Gastrocnemius medialis (tissue), 4 donors: ENCODE data around the gene DMBX1. TPM values are rescaled to one million over a fixed set of nuclear protein-coding genes. Genes with fewer than 3 reads are reported as not detected.

Experiments used
- ATAC-seq, 2 donors: fragments of 150-250 bp; one replicate each; pipeline ENCODE4 v1.9.1; 2016
- DNase-seq, 2 donors: peaks; one replicate each; pipeline ENCODE4 v3.0.0-alpha.2; 2019
- H3K27ac ChIP-seq, 4 donors: fragments of 200-600 bp; sonication (generic); 1 replicate in 1 of 4; 2 replicates in 3 of 4; pipeline ENCODE4 v1.5.1; 2016 to 2018; ENCODE audit warnings: mild to moderate bottlenecking in 2 of 4, moderate library complexity in 1 of 4
- H3K27me3 ChIP-seq, 3 donors: fragments of 200-600 bp; sonication (generic) in 2 of 3; 1 replicate in 1 of 3; 2 replicates in 2 of 3; pipeline versions ENCODE4 v1.5.1 to v1.6.0; 2016 to 2019; ENCODE audit warnings: mild to moderate bottlenecking in 1 of 3, moderate library complexity in 1 of 3
- H3K36me3 ChIP-seq, 2 donors: fragments of 200-600 bp; sonication (generic) in 1 of 2; one replicate each; pipeline ENCODE4 v1.5.1; 2017 to 2018
- H3K4me1 ChIP-seq, 2 donors: fragments of 200-600 bp; sonication (generic) in 1 of 2; one replicate each; pipeline ENCODE4 v1.5.1; 2016 to 2017; ENCODE audit warnings: mild to moderate bottlenecking in 2 of 2
- H3K4me3 ChIP-seq, 4 donors: fragments of 200-600 bp; sonication (generic) in 3 of 4; 1 replicate in 1 of 4; 2 replicates in 3 of 4; pipeline ENCODE4 v1.5.1; 2016 to 2019; ENCODE audit warnings: mild to moderate bottlenecking in 2 of 4
- H3K9me3 ChIP-seq, 3 donors: fragments of 200-600 bp; sonication (generic) in 2 of 3; 1 replicate in 1 of 3; 2 replicates in 2 of 3; pipeline ENCODE4 v1.5.1; 2016 to 2019
- CTCF ChIP-seq, 5 experiments: fragments of 450-650 bp in 3 of 5; fragments of 200-600 bp in 2 of 5; sonication (generic) in 2 of 5; IDR thresholded peaks in 4 of 5; conservative IDR thresholded peaks in 1 of 5; 1 replicate in 4 of 5; 2 replicates in 1 of 5; pipeline ENCODE4 v1.5.1; 2016 to 2019; ENCODE audit warnings: antibody characterized with exemption in 5 of 5, mild to moderate bottlenecking in 3 of 5, moderate library complexity in 3 of 5
- POLR2A ChIP-seq, 2 donors: fragments of 450-650 bp; IDR thresholded peaks; one replicate each; pipeline ENCODE4 v1.6.1; 2017; ENCODE audit warnings: antibody characterized with exemption in 2 of 2, mild to moderate bottlenecking in 2 of 2, moderate library complexity in 2 of 2
- in situ Hi-C, 4 donors: fragments of 200-750 bp; cut with MboI; loops; one replicate each; pipeline versions ENCODE4 v1.15.0 to v1.8.0; 2017; ENCODE audit warnings: low sequenced_read_pairs in 4 of 4
- intact Hi-C: fragments of 100-400 bp; cut with DNase I; formaldehyde crosslinking; loops from one replicate; pipeline ENCODE4 v1.15.1; 2023; ENCODE audit warnings: low total_unique reads
- total RNA-seq, 4 donors: library from RNA; depleted of rRNA; stranded (reverse); fragments of >200 nt; gene quantifications; one replicate each; pipeline versions ENCODE4 v1.1.0 to v1.2.3, GENCODE V29; 2016

The DMBX1 gene
- total RNA-seq, 4 donors from 2014 or later = not detected

GRCh38 chr1:46510341-46510997 lies 20.8 kb downstream of the DMBX1 start:
- DNase-seq = no peak
- no peak for ATAC-seq
- Histone ChIP-seq H3K4me3 (no peak overlapping the region), H3K36me3 (no peaks in the 10 kb centered on the region), H3K4me1 (no peaks in the 10 kb centered on the region), H3K27ac (no peak overlapping the region), H3K9me3 (no peaks in the 10 kb centered on the region), H3K27me3 (no peaks in the 10 kb centered on the region)
- in situ Hi-C loops = no loop called here
- TF ChIP-seq CTCF (IDR thresholded peaks at IDR 0.05 in 4 of 5, conservative IDR thresholded peaks at IDR 0.05 in 1 of 5) (no peak), POLR2A (IDR thresholded peaks at IDR 0.05) (no peak)
- intact Hi-C loops = no loop called here

- no peak for TF ChIP-seq POLR2A (IDR thresholded peaks at IDR 0.05)
- no peak for TF ChIP-seq CTCF (IDR thresholded peaks at IDR 0.05 in 4 of 5, conservative IDR thresholded peaks at IDR 0.05 in 1 of 5)
- Histone ChIP-seq H3K27me3 (no peaks in the 10 kb centered on the region), H3K36me3 (no peaks in the 10 kb centered on the region), H3K4me3 (no peak overlapping the region), H3K4me1 (no peaks in the 10 kb centered on the region), H3K9me3 (no peaks in the 10 kb centered on the region), H3K27ac (no peak overlapping the region)
- intact Hi-C loops = no loop called here
- ATAC-seq (no peak), DNase-seq (no peak)
- in situ Hi-C loops = no loop called here
These were observed 21.3 kb downstream of the DMBX1 start for GRCh38 chr1:46510998-46511365.

- no peak overlapping the region for H3K4me3 ChIP-seq
- no peak for ATAC-seq
- TF ChIP-seq POLR2A (IDR thresholded peaks at IDR 0.05) (no peak), CTCF (IDR thresholded peaks at IDR 0.05 in 4 of 5, conservative IDR thresholded peaks at IDR 0.05 in 1 of 5) (no peak)
- peaks cover 0 to under 1% (median 0%) of the 10 kb centered on the region in 3 donors for H3K27me3 ChIP-seq
- DNase-seq = no peak
- intact Hi-C loops (no loop called here), in situ Hi-C loops (no loop called here)
- H3K27ac ChIP-seq = no peak overlapping the region
- H3K9me3 ChIP-seq = no peaks in the 10 kb centered on the region
- no peaks in the 10 kb centered on the region for H3K36me3 ChIP-seq
- no peaks in the 10 kb centered on the region for H3K4me1 ChIP-seq
These were observed 22.6 kb downstream of the DMBX1 start for GRCh38 chr1:46512135-46512791.

- TF ChIP-seq CTCF (IDR thresholded peaks at IDR 0.05 in 4 of 5, conservative IDR thresholded peaks at IDR 0.05 in 1 of 5) (no peak), POLR2A (IDR thresholded peaks at IDR 0.05) (no peak)
- intact Hi-C loops (no loop called here), in situ Hi-C loops (no loop called here)
- H3K36me3 ChIP-seq = no peaks in the 10 kb centered on the region
- H3K27ac ChIP-seq = no peak overlapping the region
- ATAC-seq (no peak), DNase-seq (no peak)
- H3K4me3 ChIP-seq = no peak overlapping the region
- peaks cover 0 to 3% (median 0%) of the 10 kb centered on the region in 3 donors for H3K27me3 ChIP-seq
- no peaks in the 10 kb centered on the region for H3K9me3 ChIP-seq
- no peaks in the 10 kb centered on the region for H3K4me1 ChIP-seq
These were observed 23.2 kb downstream of the DMBX1 start for GRCh38 chr1:46512792-46513190.
